Posterior cingulate gyrus (tissue), 11 donors: Measurements from ENCODE around the gene DISC1.

Experiments
- DNase-seq, 10 donors: peaks; one replicate each; pipeline versions ENCODE4 v3.0.0 to v3.0.0-alpha.2; 2020 to 2021; ENCODE audit warnings: mixed read lengths in 3 of 10
- intact Hi-C: fragments of 100-400 bp; cut with DNase I; formaldehyde crosslinking; loops from one replicate; pipeline ENCODE4 v1.15.1; 2023

DISC1 gene

DNA sequence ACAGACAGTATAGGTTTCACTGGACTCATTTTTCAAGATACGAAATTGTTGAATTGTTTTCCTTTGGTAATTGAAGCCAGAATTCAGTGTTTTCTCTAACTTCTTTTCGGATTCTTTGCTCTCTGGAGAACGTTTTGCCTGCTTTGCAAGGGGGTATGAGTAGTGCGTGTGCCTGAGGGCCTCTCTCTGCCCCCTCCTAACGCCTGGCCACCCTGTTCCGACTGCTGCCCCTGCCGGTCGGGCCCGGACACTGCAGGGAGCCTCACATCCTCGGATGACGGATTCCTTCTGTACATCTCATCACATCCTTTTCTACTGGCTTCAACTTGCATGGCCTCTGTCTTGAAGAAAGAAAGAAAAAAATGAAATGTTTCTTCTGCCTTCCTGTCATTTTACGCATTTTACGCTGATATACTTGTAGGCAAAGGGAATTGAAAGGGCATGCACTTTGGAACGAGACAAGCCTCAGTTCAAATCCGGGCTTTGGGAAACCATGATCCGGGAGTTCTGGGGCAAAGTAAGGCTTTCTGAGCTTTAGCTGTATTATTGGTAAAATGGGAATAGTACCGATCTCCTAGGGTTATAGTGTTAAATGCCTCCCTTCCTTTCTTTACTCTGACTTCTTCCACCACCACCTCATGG lies 65.1 kb downstream of the DISC1 start:
- peak in 8 of 10 donors; percentile 23 to 93 (median 53) for DNase-seq
- intact Hi-C loops = loop anchor here (10.0 kb wide), 1 partner anchor 67 kb away; the partner anchor contains the start of gene DISC1

DNA sequence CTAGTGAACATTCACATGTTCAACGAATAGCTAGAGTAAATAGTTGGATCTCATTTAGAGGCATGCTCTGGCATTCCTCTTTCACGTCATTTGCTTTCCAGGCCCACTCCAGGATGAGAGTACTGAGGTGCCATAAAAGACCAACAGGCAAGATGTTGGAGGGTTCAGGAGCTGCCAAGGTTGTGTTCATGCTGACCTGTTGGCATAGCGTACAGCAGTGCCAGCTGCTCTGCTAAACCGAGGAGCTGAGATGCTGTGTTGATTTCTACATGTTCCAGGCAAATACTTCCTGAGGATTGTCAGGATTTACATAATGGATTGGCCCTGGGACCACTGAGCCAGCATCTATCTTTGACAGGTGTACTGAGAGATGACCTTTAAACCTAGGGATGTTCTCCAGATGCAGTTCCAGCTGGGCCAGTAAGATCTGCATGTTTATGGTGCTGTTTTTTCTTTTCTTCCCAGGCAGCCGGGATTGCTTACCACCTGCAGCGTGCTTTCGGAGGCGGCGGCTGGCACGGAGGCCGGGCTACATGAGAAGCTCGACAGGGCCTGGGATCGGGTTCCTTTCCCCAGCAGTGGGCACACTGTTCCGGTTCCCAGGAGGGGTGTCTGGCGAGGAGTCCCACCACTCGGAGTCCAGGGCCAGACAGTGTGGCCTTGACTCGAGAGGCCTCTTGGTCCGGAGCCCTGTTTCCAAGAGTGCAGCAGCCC lies 66.9 kb downstream of the DISC1 start:
- intact Hi-C loops = loop anchor here (10.0 kb wide), 1 partner anchor 69 kb away; the partner anchor contains the start of gene DISC1
- DNase-seq = no peak

GRCh38 chr1:231694075-231694431 lies 67.5 kb downstream of the DISC1 start:
- intact Hi-C loops = loop anchor here (10.0 kb wide), 1 partner anchor 69 kb away; the partner anchor contains the start of gene DISC1
- peak; percentile 17 to 94 (median 52) for DNase-seq

- peak in 1 of 10 donors; percentile 69 for DNase-seq
- intact Hi-C loops = loop anchor here (10.0 kb wide), 1 partner anchor 70 kb away; the partner anchor contains the start of gene DISC1
Measured at GRCh38 chr1:231694465-231695077, 68.0 kb downstream of the DISC1 start.

GRCh38 chr1:231695439-231696255 lies 69.1 kb downstream of the DISC1 start:
- peak in 3 of 10 donors; percentile 32 to 85 (median 41) for DNase-seq
- intact Hi-C loops = loop anchor here (10.0 kb wide), 1 partner anchor 71 kb away; the partner anchor contains the start of gene DISC1

DNA sequence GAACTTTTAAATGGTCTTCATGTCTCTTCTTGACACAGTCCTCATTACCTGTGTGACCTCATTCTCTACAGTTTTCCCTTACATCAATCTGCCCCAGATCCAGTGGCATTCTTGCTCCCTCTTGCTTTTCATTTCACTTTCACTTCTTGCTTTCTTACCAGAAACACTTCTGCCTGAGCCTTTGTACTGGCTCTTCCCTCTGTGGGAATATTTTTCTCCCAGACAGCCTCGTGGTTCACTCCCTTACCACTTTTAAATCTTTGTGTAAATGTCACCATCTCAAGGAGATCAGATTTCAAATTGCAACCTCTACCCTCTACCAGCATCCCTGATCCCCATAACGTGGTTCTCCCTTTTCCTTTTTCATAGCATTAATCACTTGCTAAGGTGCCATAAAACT lies 73.2 kb downstream of the DISC1 start:
- DNase-seq = no peak
- intact Hi-C loops = loop anchor here (10.0 kb wide), 1 partner anchor 75 kb away; the partner anchor contains the start of gene DISC1

DNA sequence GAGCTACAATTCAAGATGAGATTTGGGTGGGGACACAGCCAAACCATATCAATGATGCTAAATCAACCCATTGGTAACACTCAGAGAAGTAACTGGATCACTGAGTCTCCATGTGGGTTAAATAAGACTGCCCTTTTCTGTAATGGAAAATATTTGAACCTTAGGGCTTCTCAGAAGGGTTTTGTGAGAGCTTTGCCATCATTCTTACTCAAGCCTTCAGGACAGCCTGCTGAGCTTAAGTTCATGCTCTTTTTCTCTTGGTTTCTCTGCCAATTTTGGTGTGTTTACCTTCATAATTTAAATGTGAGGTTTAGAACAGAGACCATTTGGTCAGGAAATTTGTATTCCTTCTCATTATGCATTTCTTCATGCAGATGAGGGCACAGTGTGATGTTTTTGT lies 74.7 kb downstream of the DISC1 start:
- intact Hi-C loops = no loop called here
- no peak for DNase-seq

- DNase-seq = no peak
- intact Hi-C loops = no loop called here
Measured at GRCh38 chr1:231702331-231702730, 75.7 kb downstream of the DISC1 start.

GRCh38 chr1:231702804-231703203 lies 76.2 kb downstream of the DISC1 start:
- DNase-seq = no peak
- intact Hi-C loops = no loop called here

DNA sequence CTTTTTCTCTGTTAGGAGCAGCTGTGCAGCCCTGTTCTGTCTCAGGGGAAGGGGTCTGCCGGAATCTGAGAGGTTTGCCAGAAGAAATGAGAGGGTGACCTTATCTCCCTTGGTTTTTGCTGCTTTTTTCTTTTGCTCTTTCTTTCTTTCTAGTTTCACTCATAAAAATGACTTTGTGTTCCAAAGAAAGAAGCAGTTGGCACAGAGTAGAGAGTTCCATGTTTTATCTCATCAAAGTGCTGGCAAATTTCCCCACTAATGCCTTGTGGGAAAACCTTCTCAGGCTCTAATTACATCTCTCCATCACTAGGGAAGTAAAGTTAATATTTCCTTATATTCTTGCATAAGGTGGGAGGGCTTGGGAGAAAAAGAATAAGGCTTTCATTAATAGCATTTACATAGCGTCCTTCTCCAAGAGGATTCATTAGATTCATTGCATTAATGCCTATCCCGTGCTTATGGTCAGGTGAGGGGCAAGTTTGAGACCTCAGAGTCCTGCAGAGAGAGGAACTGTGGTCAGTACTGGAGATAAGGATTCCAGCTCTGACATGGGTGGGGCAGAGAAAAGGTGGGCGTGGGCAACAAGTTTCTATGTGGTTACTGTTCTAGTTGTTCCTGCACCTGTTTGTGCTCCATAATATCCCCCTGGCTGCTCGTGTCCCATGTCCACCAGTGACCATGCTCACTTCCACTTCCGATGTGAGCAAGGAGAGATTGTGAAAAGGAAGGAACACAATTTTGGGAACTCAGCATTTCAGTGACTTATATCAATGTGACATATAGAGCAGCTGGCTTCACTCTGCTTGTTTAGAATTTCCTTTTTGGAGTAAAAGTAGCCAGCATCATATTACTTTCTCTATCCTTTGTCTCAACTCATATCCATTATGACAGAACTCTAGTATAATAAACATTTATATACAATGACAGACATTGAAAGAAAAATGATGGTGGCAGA lies 79.5 kb downstream of the DISC1 start:
- intact Hi-C loops = no loop called here
- no peak for DNase-seq

GRCh38 chr1:231706934-231707333 lies 80.3 kb downstream of the DISC1 start:
- no peak for DNase-seq
- intact Hi-C loops = no loop called here

DNA sequence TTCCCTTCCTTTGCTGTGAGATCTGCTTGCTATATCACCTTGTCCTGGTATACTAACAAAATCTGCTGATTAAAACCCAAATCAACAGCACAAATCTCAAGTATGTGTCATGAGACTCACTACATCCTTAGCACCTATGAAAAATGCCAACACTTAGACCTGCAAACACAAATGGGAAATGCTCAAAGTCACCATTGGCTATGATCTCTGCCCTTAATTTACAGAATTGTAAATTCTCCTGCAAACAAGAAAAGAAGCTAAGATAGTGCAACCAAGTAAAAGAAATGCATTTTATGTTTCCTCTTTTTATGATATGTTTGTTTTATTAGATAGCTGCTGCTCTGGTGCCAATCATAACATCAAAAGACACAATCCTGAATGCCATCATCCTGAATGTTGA lies 80.8 kb downstream of the DISC1 start:
- no peak for DNase-seq
- intact Hi-C loops = no loop called here

GRCh38 chr1:231708394-231708793 lies 81.8 kb downstream of the DISC1 start:
- intact Hi-C loops = no loop called here
- no peak for DNase-seq

- intact Hi-C loops = no loop called here
- DNase-seq = no peak
Measured at GRCh38 chr1:231714440-231714839, 87.8 kb downstream of the DISC1 start.

GRCh38 chr1:231715816-231716722 lies 89.5 kb downstream of the DISC1 start:
- intact Hi-C loops = no loop called here

GRCh38 chr1:231716879-231717278 lies 90.3 kb downstream of the DISC1 start:
- intact Hi-C loops = no loop called here
- no peak for DNase-seq

More at GRCh38 chr1:231715816-231716722, 89.5 kb downstream of the DISC1 start:
- DNase-seq = no peak

DNA sequence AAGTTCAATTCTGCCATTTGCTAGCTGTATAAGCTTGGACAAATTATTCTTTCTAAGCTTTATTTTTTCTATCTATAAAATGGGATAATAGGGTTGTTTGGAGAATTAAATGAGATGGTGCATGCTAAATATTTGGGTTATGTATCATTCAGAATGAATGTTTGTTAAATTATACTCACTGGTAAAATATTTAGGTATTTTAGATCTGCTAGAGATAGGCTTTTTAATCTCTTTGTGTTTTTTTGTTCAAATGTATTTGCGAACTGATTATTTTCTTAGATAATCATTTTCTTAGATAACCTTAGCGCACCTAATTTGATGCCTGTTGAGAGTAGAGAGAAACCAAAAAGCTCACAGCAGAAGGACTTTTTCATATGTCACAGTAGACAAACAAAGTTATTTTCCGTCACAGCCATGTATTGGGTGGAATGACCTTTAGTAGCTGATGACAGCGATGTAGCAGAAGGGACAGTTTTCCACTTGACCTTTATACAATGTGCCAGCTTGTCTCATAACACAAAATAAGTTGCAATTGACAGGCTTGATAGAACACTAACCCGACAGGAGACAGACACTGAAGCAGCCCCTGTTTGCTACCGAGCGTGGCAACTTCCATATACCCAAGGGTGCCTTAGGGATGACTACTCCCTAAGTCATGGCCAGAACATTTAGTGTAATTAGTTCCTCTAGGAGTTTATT lies 93.0 kb downstream of the DISC1 start:
- no peak for DNase-seq
- intact Hi-C loops = no loop called here
